Fibroblast of the aortic adventitia (primary cell): ENCODE measurements around the gene BBLN. TPM values are rescaled to one million over a fixed set of nuclear protein-coding genes. Genes with fewer than 3 reads are reported as not detected.

Experiments
- DNase-seq: peaks from one replicate; pipeline ENCODE4 v3.0.0-alpha.2; 2010; ENCODE audit warnings: low read depth
- H3K4me3 ChIP-seq: 2 replicates; pipeline ENCODE4 v1.5.1; 2011; ENCODE audit warnings: low read depth, mild to moderate bottlenecking, control low read depth, low read length, moderate library complexity
- CTCF ChIP-seq: IDR thresholded peaks from 2 replicates; pipeline ENCODE4 v1.5.1; 2011; ENCODE audit warnings: mild to moderate bottlenecking, low read length, control low read depth, inconsistent platforms; ENCODE audit not compliant: insufficient read depth
- total RNA-seq: library from RNA; depleted of rRNA; stranded (reverse); fragments of >200 nt; gene quantifications from 2 replicates; pipeline ENCODE4 v1.2.3, GENCODE V29; 2012; ENCODE audit warnings: low replicate concordance

Gene BBLN
- total RNA-seq, 1 donor, result 63.4 TPM

DNA sequence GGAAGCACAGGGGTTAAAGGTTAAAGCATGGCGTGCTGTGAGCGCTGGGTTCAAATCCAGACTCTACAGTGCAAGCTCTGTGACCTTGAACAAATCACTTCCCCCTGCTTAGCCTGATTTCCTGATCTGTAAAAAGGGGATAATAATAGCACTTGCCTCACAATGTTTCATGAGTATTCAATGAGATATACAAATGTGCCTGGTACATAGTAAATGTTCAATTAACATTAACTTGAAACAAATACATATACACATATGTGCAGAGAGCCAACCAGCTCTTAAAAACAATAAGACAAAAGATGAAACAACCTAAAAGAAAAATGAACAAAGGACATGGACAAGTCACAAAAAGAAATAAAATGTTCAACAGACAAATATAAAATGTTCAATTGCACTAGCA, 27.3 kb downstream of the BBLN start:
- no peak for TF ChIP-seq CTCF
- DNase-seq, result no peak
- H3K4me3 ChIP-seq, result no peak overlapping the region

- no peak for DNase-seq
- no peak overlapping the region for H3K4me3 ChIP-seq
- no peak for TF ChIP-seq CTCF
Measured at GRCh38 chr9:128188209-128188608, 28.1 kb downstream of the BBLN start.

DNA sequence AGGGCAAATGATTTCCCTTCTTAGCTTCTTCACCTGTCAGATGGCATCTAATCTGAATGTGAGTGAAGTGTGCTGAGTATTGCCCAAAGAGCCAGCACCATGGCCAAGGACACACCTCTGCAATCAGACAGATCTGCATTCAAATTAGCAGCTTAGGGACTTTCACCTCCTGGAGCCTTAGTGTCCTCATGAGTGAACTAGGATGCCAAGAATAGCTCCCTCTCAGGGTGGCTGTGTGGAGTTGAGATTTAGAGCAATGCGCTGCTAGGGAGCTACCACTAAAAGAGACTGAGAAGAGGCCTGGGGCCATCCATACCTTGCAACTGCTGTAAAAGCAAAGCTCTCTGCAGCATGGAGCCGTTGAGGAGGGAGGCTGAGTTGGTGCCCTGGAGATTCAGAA, 29.9 kb downstream of the BBLN start:
- peak overlapping the region; percentile 86 for H3K4me3 ChIP-seq
- DNase-seq, result no peak
- no peak for TF ChIP-seq CTCF

- H3K4me3 ChIP-seq, result peak overlapping the region; percentile 86
- no peak for TF ChIP-seq CTCF
- DNase-seq, result peak; percentile 17
Measured at GRCh38 chr9:128190516-128191405, 30.7 kb downstream of the BBLN start.

GRCh38 chr9:128191406-128192046, 31.5 kb downstream of the BBLN start, which contains the start of gene CIZ1:
CIZ1 (minus strand) TSS chr9:128191572; CDS start chr9:128190857, 715 bp downstream.
- TF ChIP-seq CTCF, result peak; percentile 63
- peak; percentile 73 for DNase-seq
- H3K4me3 ChIP-seq, result peak within 1 kb of the TSS; percentile 86

GRCh38 chr9:128192601-128193371, 32.7 kb downstream of the BBLN start:
- no peak for TF ChIP-seq CTCF
- peak; percentile 89 for DNase-seq

More at GRCh38 chr9:128192601-128193371, 32.7 kb downstream of the BBLN start:
- peak overlapping the region; percentile 44 for H3K4me3 ChIP-seq
